GM19397 (cell line): ENCODE results near the gene SLC24A4.

Experiments
- ATAC-seq: cut with Tn5 transposase; IDR thresholded peaks from one replicate; pipeline ENCODE4 v1.9.1; 2021; ENCODE audit warnings: mild to moderate bottlenecking, moderate library complexity; ENCODE audit not compliant: unreplicated experiment

The SLC24A4 gene

DNA sequence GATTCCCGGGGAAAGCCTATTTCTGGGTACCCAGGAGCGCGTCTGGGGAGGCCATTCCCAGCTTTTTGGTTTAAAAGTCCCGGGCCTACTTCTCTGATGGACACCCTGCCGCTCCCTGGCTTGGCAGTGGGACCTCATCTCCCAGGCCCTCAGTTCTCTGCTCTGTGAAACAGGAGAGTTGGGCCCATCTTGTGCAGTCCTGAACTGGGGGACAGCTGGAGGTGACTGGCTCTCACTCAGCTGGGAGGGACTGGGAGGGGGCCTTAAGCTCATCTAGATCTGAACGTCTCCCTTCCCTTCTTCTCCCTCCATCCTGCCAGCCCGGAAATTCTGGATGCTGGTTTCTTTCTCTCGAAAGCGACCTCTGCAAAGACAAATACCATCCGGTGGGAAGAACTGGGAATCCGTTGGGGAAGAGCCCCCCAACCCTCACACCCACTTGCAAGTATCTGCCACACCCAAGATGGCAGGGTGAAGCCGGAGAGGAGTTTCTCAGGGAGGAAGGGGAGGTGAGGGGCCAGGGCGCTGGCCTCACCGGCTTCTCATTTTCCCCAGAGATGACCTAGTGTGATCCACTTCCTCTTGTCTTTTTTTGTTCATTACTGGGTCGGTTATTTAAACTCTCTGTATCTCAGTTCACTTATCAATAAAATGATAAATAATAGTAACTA, 192.0 kb downstream of the SLC24A4 start:
- ATAC-seq = no peak

DNA sequence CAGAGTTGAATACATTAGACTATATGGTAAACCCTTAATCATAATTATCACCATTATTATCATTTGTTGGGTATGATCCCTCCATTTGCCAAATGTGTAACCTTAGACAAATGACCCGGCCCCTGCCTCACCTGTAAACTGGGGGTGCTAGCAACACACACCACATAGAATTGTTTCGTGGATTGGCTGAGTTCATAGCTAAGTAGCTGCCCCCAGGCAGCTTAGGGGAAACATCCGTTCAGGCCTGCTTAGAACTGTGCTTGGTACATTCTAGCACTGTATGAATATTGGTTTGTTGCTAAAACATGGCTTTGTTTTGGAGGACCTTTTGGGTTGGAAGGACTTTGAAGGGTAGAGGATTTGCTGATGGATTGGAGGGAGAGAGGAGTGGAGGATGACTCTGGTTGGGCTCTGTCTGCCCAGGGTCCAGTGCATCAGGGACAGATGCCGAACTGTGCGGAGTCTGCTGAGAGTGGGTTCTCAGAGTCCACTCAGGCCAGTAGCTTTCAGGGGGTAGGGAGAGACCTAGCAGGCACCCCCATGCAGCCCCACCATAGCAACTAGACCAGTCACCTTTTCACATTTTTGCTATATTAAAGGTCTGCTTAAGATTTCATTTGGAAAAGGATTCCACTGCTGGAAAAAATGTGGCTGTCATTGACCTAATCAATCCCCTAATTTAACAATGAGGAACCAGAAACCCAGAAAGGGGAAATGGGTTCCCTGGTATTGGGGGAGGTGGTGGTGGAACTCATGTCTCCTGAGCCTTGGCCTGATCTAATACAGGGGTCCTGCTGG, 192.8 kb downstream of the SLC24A4 start:
- ATAC-seq = no peak

DNA sequence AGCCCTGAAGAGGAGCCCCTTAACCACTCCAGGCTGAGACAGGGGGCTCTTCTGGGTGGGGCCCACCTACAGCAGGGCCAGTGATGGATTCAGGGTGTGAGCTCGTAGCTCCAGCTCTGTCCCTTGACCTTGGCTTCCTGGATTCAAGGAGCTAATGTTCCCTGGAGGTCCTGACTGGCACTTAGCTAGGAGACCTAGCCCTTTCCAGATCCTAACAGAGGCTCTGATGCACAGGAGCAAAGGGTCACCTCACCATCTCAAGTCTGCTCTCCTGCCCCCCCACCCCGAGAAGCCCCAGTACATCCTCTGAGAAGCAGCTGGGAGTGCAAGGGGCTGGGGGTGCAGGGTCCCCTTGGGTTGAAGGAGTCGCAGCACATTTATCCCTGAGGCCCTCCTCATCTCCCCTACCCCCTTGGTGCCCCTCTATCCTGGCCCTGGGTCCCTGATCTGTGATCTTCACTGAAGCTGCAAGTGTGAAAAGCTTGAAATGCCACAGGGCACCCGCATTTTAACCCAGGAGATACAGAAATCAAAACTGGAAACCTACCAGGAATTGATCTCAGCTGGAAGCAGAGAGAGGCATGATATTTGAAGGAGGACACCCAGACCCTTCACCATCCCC, 193.5 kb downstream of the SLC24A4 start:
- no peak for ATAC-seq

DNA sequence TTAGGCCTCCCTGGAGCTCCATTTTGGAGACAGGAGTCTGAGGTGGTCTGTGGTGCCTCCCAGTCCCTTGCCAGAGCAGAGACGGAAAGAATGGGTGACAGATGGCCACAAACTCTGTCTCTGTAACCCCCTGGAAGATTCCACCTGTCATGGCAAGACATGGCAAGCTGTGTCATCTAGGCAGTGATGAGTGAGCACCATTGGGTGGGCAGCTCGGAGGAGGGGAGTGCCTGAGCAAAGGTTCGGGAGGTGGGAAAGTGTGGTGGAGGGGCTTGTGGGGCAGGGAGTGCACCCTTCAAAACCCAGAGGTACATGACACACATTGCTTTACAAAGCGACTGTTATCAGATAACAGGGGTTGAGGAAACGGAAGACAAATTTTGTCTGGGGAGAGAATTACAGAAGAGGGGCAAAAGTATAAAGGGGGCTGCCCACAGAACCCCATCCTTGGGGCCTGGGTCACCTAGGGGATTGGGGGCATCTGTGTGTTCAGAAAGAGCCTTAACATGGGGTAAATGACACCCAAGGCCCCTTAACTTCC, 194.1 kb downstream of the SLC24A4 start:
- ATAC-seq = no peak

DNA sequence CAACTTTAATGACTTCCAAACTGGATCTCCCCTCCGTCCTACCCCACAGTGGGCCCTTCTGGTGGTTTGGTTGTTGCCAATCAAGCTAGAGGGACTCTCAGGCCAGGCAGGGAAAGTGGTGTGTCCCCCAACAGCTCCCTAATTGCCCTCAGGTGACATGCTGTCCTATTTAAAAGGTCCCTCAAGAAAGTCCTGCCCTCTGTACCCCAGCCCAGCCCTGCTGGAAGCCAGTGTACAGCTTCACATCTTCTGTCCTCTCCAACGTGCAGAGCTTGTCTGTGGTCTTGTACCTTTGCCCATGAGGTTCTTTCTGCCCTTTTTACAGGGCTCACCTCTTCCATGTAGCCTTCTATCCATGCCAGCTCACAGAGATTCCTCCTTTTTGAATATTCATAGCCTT, 194.8 kb downstream of the SLC24A4 start:
- ATAC-seq = no peak

DNA sequence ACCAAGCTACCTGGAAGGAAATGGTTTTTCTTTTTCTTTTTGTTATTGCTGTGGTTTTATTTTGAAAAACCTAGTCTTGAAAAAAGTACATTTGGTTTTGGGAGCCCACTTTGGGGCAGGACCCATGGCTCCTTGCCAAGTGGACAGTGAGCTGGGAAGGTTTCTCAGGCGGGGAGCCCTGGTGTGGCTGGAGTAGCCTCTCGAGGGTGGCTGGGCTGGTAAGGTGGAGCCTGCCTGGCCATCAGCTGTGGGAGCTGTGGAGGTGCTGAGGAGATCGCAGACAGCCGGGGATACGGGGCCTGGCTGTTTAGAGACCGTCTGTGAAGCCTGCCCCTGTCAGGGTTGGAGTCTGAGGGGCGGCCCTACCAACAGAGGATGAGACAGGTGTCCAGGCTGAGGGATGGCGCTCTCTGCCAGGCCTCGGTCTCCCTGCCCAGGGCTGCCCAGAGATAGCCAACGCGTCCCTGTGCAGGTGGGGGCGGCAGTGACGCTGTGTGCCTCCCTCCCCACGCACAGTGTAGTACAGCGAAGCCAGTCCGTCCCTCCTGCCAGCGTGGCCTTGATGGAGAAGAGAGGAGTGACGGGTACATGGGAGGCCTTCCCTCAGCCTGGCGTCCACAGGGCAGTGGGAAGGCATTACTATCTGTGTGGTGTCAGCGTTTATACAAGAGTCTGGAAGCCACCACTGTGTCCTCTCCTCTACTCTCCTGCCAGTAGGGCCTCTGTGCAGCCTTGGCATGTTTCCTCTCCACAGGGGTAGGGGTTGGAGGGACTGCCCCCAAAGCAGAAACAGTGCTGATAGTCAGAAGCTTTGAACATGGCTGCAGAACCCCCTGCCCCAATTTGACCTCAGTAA, 196.5 kb downstream of the SLC24A4 start:
- no peak for ATAC-seq

DNA sequence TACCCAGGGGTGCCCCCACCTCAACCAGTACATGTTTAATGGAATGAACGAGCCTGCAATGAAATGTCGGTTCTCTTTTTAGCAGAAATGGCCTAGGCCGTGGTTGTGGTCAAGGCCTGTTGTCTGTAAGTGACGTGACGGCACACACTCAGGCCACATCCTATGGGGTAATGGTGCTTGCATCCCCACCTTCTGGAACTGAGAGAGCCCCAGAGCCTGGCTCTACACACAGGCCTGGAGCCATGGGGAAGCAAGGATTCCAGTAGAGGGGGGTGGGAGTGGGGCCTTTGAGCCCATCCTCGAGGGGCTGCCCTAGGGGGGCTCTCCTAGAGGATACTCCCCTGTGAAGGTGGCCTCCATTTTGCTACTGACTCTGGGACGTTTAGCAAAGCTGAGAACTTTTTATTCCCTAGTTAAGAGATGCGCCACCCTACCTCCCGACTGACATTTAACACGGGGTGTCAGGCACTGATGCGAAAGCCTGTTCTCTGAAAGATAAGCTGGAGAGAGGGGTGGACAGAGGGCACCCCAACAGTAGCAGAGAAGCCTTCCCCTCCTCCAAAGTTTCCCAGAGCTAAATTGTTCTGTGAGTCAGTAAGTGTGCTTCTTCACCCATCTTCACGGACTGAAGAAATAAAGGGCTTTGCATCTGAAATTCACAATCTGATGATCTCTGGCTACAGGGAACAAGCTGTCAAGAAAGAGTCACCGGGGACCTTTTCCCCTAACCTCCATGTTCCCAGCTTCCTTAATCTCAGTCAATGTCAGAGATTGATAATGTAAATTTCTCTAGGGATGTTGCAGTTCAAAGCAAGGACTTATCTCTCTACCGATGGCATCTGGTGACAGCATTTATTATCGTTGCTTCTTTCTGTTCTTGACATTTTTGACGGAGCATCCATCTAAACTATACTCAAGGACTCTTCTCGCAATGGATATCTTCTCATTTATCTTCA, 197.4 kb downstream of the SLC24A4 start:
- ATAC-seq = no peak

DNA sequence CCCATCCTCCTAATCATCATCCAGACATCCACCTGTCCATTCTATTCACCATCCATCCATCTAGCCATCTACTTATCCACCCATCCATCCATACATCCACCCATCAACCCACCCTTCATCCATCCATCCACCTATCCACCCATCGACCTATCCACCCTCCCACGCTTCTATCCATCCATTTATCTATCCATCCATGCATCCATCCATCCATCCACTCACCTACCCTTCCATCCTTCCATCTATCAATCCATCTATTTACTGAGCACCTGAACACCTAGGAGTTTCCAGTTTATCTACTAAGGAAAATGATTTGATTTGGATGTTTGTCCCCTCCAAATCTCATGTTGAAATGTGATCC, 198.1 kb downstream of the SLC24A4 start:
- no peak for ATAC-seq

DNA sequence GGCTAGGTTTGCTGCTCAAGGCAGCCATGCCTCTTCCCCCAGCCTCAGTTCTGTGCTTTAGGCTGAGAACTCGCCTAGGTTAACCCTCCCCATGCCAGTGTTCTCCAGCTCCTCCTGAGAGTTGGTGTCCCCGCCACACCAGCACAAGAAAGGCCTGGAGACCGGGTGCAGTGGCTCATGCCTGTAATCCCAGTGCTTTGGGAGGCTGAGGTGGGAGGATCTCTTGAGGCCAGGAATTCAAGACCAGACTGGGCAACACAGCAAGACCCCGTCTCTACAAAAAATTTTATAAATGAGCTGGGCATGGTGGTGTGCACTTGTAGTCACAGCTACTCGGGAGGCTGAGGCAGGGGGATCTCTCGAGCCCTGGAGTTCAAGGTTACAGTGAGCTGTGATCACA, 200.8 kb downstream of the SLC24A4 start:
- ATAC-seq = no peak

DNA sequence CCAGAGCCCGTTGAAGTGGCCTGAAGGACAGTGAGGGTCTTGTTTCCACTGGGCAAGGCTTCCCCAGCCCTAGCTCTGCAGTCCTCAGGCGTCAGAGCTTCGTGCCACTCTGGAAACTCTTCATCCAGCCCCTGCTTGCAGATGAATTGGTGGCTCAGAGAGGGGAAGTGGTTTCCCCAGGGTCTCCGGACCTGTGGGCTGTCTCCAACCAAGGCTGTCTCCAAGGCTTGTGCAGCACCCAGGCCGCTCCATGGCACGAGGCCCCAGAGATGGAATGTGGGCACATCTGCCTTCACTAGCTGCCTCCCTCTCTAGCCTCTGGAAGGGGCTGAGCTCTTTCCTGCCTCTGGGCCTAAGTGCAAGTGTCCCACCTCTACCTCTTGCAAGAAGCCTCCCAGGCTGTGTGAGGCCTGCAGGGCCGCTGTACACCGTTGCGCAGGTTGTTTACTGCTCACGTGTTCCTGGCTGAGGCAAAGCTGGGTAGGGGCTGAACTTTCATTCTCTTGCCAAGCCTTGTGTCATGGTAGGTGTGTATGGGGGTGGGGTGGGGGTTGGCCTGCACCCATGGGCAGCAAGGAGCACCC, 201.7 kb downstream of the SLC24A4 start:
- ATAC-seq = no peak

DNA sequence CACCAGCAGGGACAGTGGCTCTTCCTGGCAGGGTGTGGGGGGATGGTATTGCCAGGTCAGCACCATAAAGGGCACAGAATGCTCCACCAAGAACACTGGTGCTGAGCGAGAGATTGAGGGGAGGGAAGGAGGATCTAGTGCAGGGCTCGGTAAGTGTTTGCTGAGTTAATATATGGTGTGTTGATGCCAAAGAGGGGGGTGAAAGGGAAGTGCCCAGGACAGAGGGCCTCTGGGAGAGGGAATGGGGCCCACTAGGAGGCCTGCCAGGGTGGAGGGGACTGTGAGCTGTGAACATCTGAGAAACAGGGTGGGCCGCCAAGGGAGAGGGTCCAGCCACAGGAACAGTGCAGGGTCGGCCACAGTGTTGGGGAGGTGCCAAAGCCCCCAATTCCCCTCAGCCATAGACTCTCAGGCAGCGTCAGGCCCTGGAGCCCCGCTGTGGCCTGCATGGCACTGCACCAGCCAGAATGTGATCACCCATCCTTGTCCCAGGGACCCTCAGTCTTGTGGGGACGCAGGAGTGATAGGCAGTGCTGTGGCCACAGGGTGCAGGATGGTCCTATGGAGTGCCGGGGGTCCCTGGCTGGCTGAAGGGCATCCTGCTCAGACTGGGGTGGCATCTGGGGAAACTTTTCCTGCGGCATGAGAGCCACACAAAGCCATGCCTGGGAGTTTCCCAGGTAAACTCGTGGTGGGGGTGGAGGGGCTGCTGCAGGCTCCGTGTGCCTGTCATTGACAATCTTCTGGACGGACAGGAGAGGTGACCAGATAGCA, 202.5 kb downstream of the SLC24A4 start:
- ATAC-seq = no peak

DNA sequence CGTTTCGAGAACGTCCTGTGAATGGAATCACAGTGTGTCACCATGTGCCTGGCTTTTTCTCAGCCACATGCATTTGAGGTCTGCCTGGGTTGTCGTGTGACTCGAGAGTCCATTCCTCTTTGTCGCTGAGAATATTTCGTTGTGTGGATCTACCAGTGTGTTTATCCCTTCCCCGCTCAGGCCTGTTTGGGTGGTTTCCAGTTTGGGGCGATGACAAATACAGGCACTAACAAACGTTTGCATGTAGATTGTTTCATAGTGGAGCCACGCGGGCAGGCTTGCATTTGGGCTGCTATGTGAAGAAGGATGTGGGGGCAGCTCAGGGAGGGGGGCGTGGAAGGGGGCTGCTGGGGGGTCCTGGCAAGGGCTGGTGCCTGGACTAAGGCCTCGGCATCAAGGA, 204.8 kb downstream of the SLC24A4 start:
- no peak for ATAC-seq

DNA sequence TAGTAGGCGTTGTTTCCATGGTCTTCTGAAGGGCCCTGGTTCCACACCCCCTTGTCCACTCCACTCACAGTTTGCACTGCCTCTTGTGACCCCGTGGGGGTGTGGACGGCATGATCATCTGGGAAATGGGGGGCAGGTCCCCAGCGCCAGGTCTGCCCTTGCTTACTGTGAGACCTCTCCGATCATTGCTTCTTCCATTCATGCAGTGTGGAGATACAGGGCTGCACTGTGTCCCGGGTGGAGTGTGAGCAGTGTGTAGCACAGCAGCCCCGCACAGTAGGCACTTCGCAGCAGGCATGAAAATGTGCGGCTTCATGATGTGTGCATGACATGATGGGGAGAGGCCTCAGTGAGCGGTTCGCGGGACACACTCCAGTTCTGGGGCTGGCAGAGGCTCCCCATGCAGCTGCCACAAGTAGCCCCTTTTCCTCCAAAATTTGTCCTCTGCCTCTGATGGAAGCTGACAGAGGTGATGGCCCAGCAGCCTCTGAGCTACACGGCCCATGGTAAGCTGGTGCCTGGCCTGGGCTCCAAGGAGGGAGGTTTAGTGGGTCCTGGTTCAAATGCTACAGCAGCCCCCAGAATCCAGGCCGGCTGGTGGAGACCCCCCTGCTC, 205.6 kb downstream of the SLC24A4 start:
- no peak for ATAC-seq

DNA sequence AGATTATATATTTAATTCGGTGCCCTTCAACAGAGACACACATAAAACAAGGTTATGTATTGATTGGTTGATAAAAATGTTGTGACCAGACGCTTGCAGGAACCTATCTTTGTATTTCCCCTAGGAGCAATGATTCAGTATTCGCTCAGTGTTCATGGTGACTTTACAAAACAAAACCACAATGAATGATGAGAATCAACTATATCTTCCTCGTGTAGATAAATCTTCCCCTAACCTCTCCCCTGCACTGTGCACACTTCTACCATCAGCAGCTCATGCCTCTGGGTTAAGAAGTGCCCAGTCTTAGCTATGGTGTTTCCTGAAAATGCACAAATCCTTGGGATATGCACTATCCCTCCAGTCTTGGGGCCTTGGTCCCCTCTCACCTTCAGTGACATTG, 206.9 kb downstream of the SLC24A4 start:
- ATAC-seq = no peak

DNA sequence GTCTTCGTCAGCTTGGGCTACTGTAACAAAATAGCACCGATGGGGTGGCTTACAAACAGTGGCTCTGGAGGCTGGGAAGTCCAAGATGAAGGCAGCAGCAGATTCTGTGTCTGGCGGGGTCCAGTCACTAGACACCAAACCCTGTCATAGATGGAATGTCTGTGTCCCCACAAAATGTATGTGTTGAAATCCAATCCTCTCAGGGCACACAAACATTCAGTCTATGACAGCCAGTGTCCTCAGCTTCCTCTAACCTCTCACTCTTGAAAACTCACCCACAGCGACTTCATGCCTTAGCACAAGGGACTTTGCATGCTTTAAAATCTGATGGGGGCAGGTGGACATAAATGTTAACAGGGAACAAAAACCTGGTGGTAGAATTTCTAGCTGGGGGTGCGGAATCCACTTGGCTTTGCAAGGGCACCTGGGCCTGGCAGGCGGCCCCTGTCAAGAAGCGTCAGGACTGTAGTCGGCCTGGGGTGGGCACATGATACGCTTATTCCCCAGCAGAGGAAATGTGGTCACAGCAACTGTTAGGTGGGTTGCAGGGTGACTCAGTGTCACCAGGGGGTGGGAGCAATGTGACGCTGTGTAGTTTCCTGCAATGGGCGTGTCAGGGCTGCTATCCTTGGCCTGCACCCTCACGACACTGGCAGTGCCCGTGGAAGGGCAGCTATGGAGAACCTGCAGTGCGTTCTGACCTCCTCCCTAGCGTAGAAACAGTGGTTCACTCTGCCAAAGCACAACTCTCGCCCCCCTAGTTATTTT, 208.3 kb downstream of the SLC24A4 start:
- no peak for ATAC-seq

DNA sequence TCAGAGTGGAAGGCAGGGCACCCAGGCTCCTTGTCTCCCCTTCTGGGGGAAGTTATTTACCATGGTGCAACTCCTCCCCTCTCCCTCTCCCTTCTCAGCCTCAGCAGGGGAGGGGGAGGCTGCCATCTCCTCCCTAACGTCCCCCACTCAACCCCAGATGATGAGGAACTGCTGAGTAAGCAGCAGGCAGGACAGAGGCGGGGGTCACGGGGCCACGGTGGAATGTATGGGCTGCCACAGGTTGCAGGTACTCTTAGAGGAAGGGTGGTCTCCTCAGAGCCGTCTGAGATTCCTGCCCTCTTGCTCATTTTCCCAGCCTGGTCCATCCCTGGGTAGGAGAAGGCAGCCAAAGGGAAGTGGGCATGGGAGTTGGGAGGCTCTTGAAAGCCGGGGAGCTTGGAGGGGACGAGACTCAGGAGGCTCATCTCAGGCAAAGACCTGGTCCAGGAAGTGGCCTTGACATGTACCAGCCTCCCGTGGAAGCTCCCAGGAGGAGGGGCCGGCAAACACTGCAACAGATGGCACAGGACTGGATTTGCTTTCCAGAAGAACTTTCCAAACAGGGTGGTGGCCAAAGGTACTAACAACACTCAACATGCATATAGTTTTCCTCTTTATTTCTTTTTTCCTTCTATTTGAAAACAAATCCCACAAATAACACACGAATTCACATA, 209.7 kb downstream of the SLC24A4 start:
- ATAC-seq = no peak
